GM12865 (cell line): ENCODE data around the gene MEIOB.

Experiments
- DNase-seq: peaks from one replicate; pipeline ENCODE4 v3.0.0; 2010; ENCODE audit warnings: low read depth
- H3K4me3 ChIP-seq: 2 replicates; pipeline ENCODE4 v1.5.1; 2011; ENCODE audit warnings: mild to moderate bottlenecking, low read depth, low read length, control low read depth
- TF ChIP-seq, protein P1 (sequence below): IDR thresholded peaks from 2 replicates; pipeline ENCODE4 v1.5.1; 2011; ENCODE audit warnings: low read length, control low read depth, low read depth, inconsistent platforms; ENCODE audit not compliant: insufficient read depth; ENCODE audit errors: missing control alignments

MEIOB gene

DNA sequence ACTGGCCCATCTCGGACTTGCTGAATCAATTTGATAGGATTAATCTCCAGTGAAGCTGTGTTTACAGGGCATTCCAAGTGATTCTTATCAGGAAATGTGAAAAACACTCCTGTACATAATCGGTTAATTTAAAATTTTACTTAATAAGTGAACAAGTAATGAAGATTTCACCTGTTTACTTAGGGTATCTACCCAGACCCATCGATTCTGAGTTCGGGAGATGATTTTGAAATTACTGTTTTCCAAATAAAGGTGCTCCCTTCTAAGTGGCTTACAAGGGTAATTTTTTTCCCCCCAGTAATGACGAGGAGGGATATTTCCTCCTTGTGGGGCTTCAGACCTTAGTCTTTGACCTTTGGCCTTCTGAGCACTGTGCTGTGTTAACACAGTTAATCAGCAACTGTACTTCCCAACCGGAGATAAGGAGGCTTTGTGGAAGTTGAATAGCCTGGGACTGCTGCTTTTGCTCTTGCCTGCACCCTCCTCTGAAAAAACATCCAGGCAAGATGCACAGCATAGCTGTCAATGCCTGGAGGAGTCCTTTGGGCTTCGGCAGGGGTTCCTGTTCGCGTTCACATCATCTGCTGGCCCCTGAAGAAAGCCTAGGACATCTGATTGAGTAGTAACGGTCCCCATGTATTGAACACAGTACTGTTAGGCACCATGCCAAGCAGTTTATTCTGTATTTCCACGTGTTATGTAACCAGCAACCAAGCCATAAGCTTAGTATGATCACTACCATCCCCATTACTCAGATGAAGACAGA lies 43.1 kb downstream of the MEIOB start:
- TF ChIP-seq, protein P1, sequence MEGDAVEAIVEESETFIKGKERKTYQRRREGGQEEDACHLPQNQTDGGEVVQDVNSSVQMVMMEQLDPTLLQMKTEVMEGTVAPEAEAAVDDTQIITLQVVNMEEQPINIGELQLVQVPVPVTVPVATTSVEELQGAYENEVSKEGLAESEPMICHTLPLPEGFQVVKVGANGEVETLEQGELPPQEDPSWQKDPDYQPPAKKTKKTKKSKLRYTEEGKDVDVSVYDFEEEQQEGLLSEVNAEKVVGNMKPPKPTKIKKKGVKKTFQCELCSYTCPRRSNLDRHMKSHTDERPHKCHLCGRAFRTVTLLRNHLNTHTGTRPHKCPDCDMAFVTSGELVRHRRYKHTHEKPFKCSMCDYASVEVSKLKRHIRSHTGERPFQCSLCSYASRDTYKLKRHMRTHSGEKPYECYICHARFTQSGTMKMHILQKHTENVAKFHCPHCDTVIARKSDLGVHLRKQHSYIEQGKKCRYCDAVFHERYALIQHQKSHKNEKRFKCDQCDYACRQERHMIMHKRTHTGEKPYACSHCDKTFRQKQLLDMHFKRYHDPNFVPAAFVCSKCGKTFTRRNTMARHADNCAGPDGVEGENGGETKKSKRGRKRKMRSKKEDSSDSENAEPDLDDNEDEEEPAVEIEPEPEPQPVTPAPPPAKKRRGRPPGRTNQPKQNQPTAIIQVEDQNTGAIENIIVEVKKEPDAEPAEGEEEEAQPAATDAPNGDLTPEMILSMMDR = no peak
- no peak overlapping the region for H3K4me3 ChIP-seq
- no peak for DNase-seq

DNA sequence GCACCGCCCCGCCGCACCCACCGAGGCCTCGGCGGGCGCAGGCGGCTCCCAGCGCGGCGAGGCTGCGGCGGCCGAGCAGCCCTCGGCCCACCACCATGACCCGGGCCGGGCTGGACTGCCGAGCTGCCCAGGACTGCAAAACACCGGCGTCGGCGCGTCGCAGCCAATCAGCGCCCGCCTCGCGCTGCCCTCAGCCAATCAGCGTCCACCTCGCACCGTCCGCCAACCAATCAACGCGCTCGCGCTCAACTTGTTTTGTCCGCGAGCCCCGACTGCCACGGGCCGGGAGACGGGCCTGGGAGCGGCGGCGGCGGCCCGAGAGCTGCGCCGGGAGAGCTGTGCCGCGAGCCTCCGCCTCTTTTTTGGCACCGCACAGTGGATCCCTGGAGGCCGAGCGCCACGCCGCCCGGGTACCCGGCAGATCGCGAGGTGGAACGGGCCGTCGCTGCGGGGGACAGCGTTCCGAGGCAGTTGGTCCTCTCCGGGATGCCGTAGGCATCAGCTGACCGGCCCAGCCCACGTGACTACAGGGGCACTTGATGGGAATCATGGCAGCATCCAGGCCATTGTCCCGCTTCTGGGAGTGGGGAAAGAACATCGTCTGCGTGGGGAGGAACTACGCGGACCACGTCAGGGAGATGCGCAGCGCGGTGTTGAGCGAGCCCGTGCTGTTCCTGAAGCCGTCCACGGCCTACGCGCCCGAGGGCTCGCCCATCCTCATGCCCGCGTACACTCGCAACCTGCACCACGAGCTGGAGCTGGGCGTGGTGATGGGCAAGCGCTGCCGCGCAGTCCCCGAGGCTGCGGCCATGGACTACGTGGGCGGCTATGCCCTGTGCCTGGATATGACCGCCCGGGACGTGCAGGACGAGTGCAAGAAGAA lies 45.0 kb downstream of the MEIOB start, which contains the start of the genes FAHD1 and HAGH:
Gene FAHD1, plus strand, starts transcription at position 516 of the 883 bp plus-strand sequence. Its CDS starts 33 bp downstream, at position 549.
Gene HAGH, minus strand, starts transcription at position 135 of the 883 bp plus-strand sequence. Its CDS starts 38 bp downstream, at position 97.
- TF ChIP-seq, protein P1 = no peak

DNA sequence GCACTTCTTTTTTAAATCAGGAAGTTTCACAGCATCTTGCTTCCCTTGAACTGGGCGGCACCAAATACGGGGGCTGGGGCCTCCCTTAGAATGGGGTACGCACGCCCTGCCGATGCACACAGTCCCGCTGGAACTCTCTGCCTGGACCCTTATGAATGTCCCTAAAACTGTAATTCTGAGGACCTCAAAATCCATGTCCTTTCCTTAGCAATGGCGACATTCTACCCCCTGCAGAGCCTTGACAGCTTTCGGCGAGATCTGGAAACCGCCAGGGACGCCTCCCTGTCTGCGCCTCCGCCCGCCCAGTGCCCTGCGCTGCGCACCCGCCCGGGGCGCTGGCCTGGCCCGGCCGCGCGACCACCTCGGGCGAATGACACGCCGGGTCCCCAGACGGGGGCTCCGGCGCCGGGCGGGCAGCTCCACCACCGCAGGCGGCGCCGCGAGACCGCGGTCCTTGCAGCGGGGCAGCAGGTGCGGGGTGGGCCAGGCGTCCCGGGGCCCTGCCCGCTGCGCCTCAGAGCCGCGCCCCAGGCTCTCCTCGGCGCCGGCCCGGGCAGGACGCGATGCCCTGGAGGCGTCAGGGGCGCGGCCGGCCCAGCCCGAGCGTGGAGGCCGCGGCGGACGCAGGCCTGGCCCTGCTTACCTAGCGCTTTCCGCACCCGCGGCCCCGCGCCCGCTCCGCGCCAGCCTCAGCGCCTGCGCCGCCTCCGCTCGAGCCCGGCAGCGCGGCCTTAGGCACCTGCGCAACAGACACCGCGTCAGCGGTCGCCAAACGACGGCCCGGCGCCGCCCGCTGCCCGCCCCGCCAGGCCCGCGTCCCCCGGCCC lies 45.9 kb downstream of the MEIOB start:
- H3K4me3 ChIP-seq = peak overlapping the region; percentile 54
- DNase-seq = peak; percentile 80
- TF ChIP-seq, protein P1 = peak; percentile 5

More for the DNA sequence above, 45.0 kb downstream of the MEIOB start, which contains the start of the genes FAHD1 and HAGH:
- peak; percentile 95 for DNase-seq
- peak within 1 kb of the TSS; percentile 56 for H3K4me3 ChIP-seq

DNA sequence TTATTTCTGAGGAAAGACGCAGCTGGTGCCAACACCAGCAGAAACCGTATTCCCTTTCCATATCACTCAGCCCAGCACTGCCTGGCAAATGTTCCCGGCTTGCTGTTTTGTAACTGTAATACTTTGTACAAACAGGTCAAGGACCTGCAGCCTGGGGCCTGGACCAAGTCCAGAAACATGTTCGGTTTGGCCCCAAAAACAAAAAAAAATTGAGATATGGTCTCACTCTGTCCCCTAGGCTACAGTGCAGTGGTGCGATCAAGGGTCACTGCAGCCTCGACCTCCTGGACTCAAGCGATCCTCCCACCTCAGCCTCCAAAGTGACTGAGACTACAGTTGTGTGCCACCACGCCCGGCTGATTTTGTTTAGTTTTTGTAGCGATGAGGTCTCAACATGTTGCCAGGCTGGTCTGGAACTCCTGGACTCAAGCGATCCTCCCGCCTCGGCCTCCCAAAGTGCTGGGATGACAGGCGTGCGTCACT lies 46.5 kb downstream of the MEIOB start:
- TF ChIP-seq, protein P1 = no peak

DNA sequence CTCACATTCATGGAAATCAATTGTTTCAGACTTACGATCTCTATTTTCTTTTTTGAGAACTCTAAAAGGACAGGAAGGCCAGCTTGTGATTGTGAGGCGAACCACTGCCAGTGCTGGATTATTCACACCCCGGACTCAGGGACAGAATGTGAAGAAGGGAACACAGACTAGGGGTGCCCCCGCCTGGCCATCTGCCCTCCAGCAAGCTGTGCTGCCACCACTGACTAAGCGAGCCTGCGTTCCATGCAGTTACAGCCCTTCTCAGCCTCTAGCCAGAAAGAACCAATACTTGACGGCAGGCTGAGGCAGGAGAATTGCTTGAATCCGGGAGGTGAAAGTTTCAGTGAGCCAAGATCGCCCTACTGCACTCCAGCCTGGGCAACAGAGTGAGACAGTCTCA lies 48.1 kb downstream of the MEIOB start:
- no peak overlapping the region for H3K4me3 ChIP-seq
- DNase-seq = peak; percentile 83
- TF ChIP-seq, protein P1 = peak; percentile 60

More for the DNA sequence above, 46.5 kb downstream of the MEIOB start:
- H3K4me3 ChIP-seq = peak overlapping the region; percentile 54
- DNase-seq = no peak

DNA sequence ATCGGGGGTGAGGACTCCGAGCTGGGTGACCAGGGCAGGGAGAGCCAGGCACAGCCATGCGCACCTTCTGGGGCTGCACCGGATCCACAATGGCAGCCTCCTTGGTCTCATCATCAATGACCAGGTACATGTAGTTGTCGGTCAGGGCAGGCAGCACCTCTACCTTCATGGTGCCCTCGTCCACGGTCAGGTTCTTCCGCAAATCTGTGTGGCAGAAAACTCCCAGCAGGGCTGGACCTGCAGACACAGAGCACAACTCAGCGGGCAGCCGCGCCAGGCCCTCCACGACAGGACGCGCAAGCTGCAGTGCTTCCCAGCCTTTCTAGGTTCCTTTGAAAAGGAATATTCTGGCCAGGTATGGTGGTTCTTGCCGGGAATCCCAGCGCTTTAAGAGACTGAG lies 49.2 kb downstream of the MEIOB start:
- no peak for DNase-seq
- H3K4me3 ChIP-seq = no peak overlapping the region
- TF ChIP-seq, protein P1 = no peak
